HEK293 (cell line): ENCODE results near the gene FHL2.

ENCODE experiments used
- CTCF ChIA-PET: fragments of 350-600 bp; formaldehyde crosslinking; extraction: SDS; loops from one replicate; lab custom pipeline; 2021; ENCODE audit warnings: antibody characterized with exemption; lab: Yijun Ruan, JAX
- POLR2A ChIA-PET: fragments of 300-600 bp; formaldehyde crosslinking; extraction: SDS; loops from one replicate; lab custom pipeline; 2020; ENCODE audit warnings: antibody characterized with exemption, inconsistent platforms; lab: Yijun Ruan, JAX
- H3K27ac ChIP-seq: fragments of 200-500 bp; sonication (Bioruptor generic); 2 replicates; pipeline ENCODE4 v1.5.1; 2014; ENCODE audit warnings: low read depth, low read length, control low read depth, inconsistent platforms; ENCODE audit errors: extremely low read depth
- H3K36me3 ChIP-seq, 2 experiments: fragments of 200-500 bp in 1 of 2; sonication (Bioruptor generic) in 1 of 2; 1 replicate in 1 of 2; 2 replicates in 1 of 2; pipeline ENCODE4 v1.5.1; 2014 to 2017; ENCODE audit warnings: inconsistent platforms in 2 of 2, low read length in 2 of 2; ENCODE audit not compliant: control insufficient read depth in 2 of 2, insufficient read depth in 1 of 2
- H3K4me1 ChIP-seq: fragments of 200-500 bp; sonication (Bioruptor generic); 2 replicates; pipeline ENCODE4 v1.5.1; 2014; ENCODE audit warnings: mild to moderate bottlenecking, low read length, inconsistent platforms; ENCODE audit not compliant: control insufficient read depth, insufficient read depth
- H3K4me3 ChIP-seq: 2 replicates; pipeline ENCODE4 v1.5.1; 2011; ENCODE audit warnings: low read depth, mild to moderate bottlenecking, control low read depth, low read length, moderate library complexity
- H3K9me3 ChIP-seq: fragments of 200-500 bp; sonication (Bioruptor generic); 2 replicates; pipeline ENCODE4 v1.5.1; 2014; ENCODE audit warnings: low read depth, low read length, inconsistent platforms; ENCODE audit not compliant: control insufficient read depth, insufficient read depth
- BCL11B ChIP-seq: fragments of 450-650 bp; formaldehyde crosslinking; IDR thresholded peaks from 2 replicates; pipeline ENCODE4 v1.5.1; 2016; ENCODE audit warnings: low read depth, missing biosample characterization, missing genetic modification characterization
- EGR2 ChIP-seq: fragments of 450-650 bp; formaldehyde crosslinking; IDR thresholded peaks from 2 replicates; pipeline ENCODE4 v1.5.1; 2016; ENCODE audit warnings: low read depth, missing biosample characterization, missing genetic modification characterization
- HOXA7 ChIP-seq: sonication (generic); formaldehyde crosslinking; IDR thresholded peaks from 2 replicates; pipeline ENCODE4 v1.8.1; 2022; ENCODE audit warnings: missing genetic modification reagents, borderline replicate concordance
- KLF1 ChIP-seq: fragments of 450-650 bp; formaldehyde crosslinking; IDR thresholded peaks from 2 replicates; pipeline ENCODE4 v1.5.1; 2016; ENCODE audit warnings: missing biosample characterization, missing genetic modification characterization
- SCRT1 ChIP-seq: fragments of 450-650 bp; formaldehyde crosslinking; IDR thresholded peaks from 2 replicates; pipeline ENCODE4 v1.5.1; 2016; ENCODE audit warnings: missing biosample characterization, missing genetic modification characterization, borderline replicate concordance
- ZFP69B ChIP-seq: fragments of 450-650 bp; formaldehyde crosslinking; IDR thresholded peaks from 2 replicates; pipeline ENCODE4 v1.5.1; 2016; ENCODE audit warnings: missing biosample characterization, missing genetic modification characterization
- ZNF112 ChIP-seq: fragments of 450-650 bp; formaldehyde crosslinking; IDR thresholded peaks from 2 replicates; pipeline ENCODE4 v1.5.0; 2017; ENCODE audit warnings: missing biosample characterization, missing genetic modification characterization
- ZNF133 ChIP-seq: fragments of 450-650 bp; formaldehyde crosslinking; IDR thresholded peaks from 2 replicates; pipeline ENCODE4 v1.5.1; 2016; ENCODE audit warnings: missing biosample characterization, missing genetic modification characterization
- ZNF24 ChIP-seq: fragments of 450-650 bp; formaldehyde crosslinking; IDR thresholded peaks from 2 replicates; pipeline ENCODE4 v1.5.1; 2016; ENCODE audit warnings: missing biosample characterization, missing genetic modification characterization
- ZNF350 ChIP-seq: fragments of 450-650 bp; formaldehyde crosslinking; IDR thresholded peaks from 2 replicates; pipeline ENCODE4 v1.5.0; 2017; ENCODE audit warnings: missing biosample characterization, mild to moderate bottlenecking, missing genetic modification characterization
- ZNF404 ChIP-seq: fragments of 450-650 bp; formaldehyde crosslinking; IDR thresholded peaks from 2 replicates; pipeline ENCODE4 v1.5.1; 2017; ENCODE audit warnings: missing biosample characterization, missing genetic modification characterization
- ZNF473 ChIP-seq: fragments of 450-650 bp; formaldehyde crosslinking; IDR thresholded peaks from 2 replicates; pipeline ENCODE4 v1.5.1; 2017; ENCODE audit warnings: missing biosample characterization, missing genetic modification characterization
- ZNF510 ChIP-seq: fragments of 450-650 bp; formaldehyde crosslinking; IDR thresholded peaks from 2 replicates; pipeline ENCODE4 v1.5.1; 2018; ENCODE audit warnings: mild to moderate bottlenecking, missing genetic modification characterization, missing biosample characterization; ENCODE audit not compliant: insufficient replicate concordance
- ZNF529 ChIP-seq: fragments of 450-650 bp; formaldehyde crosslinking; IDR thresholded peaks from 2 replicates; pipeline ENCODE4 v1.5.1; 2017; ENCODE audit warnings: missing genetic modification characterization, missing biosample characterization; ENCODE audit not compliant: insufficient replicate concordance
- ZNF624 ChIP-seq: fragments of 450-650 bp; formaldehyde crosslinking; IDR thresholded peaks from 2 replicates; pipeline ENCODE4 v1.5.1; 2017; ENCODE audit warnings: missing biosample characterization, missing genetic modification characterization
- ZNF658 ChIP-seq: fragments of 450-650 bp; formaldehyde crosslinking; IDR thresholded peaks from 2 replicates; pipeline ENCODE4; 2016; ENCODE audit warnings: missing biosample characterization, missing genetic modification characterization
- ZNF664 ChIP-seq: fragments of 450-650 bp; formaldehyde crosslinking; IDR thresholded peaks from 2 replicates; pipeline ENCODE4 v1.5.1; 2016; ENCODE audit warnings: missing biosample characterization, missing genetic modification characterization
- ZNF670 ChIP-seq: fragments of 450-650 bp; formaldehyde crosslinking; IDR thresholded peaks from 2 replicates; pipeline ENCODE4 v1.5.1; 2016; ENCODE audit warnings: missing biosample characterization, missing genetic modification characterization, low read depth
- TF ChIP-seq, protein P1 (sequence below): fragments of 450-650 bp; formaldehyde crosslinking; IDR thresholded peaks from 2 replicates; pipeline ENCODE4 v1.5.1; 2016; ENCODE audit warnings: missing biosample characterization, missing genetic modification characterization, borderline replicate concordance
- TF ChIP-seq, protein P2 (sequence below): fragments of 450-650 bp; formaldehyde crosslinking; IDR thresholded peaks from 2 replicates; pipeline ENCODE4 v1.5.1; 2016; ENCODE audit warnings: missing biosample characterization, missing genetic modification characterization
- TF ChIP-seq, protein P3 (sequence below): fragments of 450-650 bp; formaldehyde crosslinking; IDR thresholded peaks from 2 replicates; pipeline ENCODE4 v1.5.1; 2016; ENCODE audit warnings: missing biosample characterization, missing genetic modification characterization
- TF ChIP-seq, protein P4 (sequence below): fragments of 450-650 bp; formaldehyde crosslinking; IDR thresholded peaks from 2 replicates; pipeline ENCODE4 v1.5.1; 2016; ENCODE audit warnings: missing biosample characterization, missing genetic modification characterization

Gene FHL2

DNA sequence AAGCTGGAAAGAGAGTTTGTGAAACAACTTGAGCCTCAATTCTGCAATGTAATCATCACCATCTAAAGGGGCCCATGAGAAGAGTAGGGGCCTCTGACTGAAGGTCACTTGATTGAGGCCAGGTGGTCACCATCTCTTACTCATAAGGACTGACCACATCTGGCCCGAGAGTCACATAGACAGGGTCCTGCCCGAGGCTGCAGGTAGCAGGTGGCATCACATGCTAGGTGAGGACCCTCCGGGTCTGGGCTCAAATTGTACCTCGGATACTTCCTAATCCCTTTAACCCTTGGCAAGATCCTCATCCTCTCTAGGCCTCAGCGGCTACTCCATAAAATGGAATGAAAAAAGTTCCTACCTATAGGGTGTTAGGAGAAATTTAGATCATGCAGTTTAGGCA is 16.7 kb downstream of the FHL2 start:
- Histone ChIP-seq H3K27ac (no peak overlapping the region), H3K4me3 (no peak overlapping the region), H3K9me3 (no peaks in the 10 kb centered on the region), H3K36me3 (peaks cover 10 to 62% of the 10 kb centered on the region in 2 experiments), H3K4me1 (no peaks in the 10 kb centered on the region)
- ChIA-PET CTCF (no interaction called here), POLR2A (no interaction called here)
- TF ChIP-seq ZNF24 (tag by site-specific recombination) (no peak), EGR2 (tag by site-specific recombination) (no peak)

DNA sequence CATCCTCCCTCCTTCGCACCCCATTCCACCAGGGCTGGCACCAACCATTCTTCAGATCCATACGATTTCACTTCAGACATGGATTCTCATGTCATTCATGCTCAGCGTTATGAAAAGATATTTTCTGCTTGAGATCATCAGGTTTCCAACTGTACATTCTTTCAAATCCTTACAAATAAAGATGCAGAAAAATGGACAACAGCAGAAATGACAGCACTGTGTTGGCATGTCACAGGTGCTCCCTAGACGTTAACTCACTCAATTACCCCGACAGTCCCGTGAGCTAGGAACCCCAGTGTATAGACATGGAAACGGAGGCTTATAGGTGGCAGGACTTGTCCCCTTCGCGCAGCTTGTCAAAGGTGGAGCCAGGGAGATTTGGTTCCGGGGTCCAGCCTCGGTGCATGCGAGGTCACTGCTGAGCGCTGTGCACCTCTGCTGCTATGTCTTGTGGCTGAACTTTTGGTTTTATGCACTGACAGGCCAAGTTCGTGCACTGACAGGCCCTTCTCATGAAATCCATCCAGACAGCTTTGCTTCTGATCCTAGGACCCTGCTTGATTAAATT is 17.7 kb downstream of the FHL2 start:
- Histone ChIP-seq H3K27ac (no peak overlapping the region), H3K4me1 (no peaks in the 10 kb centered on the region), H3K4me3 (no peak overlapping the region), H3K36me3 (peaks cover 11 to 69% of the 10 kb centered on the region in 2 experiments), H3K9me3 (no peaks in the 10 kb centered on the region)
- POLR2A ChIA-PET, result no interaction called here
- CTCF ChIA-PET, result no interaction called here
- no peak for TF ChIP-seq SCRT1 (tag by site-specific recombination)
- TF ChIP-seq, protein P1, sequence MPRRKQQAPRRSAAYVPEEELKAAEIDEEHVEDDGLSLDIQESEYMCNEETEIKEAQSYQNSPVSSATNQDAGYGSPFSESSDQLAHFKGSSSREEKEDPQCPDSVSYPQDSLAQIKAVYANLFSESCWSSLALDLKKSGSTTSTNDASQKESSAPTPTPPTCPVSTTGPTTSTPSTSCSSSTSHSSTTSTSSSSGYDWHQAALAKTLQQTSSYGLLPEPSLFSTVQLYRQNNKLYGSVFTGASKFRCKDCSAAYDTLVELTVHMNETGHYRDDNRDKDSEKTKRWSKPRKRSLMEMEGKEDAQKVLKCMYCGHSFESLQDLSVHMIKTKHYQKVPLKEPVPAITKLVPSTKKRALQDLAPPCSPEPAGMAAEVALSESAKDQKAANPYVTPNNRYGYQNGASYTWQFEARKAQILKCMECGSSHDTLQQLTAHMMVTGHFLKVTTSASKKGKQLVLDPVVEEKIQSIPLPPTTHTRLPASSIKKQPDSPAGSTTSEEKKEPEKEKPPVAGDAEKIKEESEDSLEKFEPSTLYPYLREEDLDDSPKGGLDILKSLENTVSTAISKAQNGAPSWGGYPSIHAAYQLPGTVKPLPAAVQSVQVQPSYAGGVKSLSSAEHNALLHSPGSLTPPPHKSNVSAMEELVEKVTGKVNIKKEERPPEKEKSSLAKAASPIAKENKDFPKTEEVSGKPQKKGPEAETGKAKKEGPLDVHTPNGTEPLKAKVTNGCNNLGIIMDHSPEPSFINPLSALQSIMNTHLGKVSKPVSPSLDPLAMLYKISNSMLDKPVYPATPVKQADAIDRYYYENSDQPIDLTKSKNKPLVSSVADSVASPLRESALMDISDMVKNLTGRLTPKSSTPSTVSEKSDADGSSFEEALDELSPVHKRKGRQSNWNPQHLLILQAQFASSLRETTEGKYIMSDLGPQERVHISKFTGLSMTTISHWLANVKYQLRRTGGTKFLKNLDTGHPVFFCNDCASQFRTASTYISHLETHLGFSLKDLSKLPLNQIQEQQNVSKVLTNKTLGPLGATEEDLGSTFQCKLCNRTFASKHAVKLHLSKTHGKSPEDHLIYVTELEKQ (tag by site-specific recombination), result no peak
- TF ChIP-seq ZNF133 (tag by site-specific recombination), result no peak
- no peak for TF ChIP-seq ZNF658 (tag by site-specific recombination)
- TF ChIP-seq, protein P2, sequence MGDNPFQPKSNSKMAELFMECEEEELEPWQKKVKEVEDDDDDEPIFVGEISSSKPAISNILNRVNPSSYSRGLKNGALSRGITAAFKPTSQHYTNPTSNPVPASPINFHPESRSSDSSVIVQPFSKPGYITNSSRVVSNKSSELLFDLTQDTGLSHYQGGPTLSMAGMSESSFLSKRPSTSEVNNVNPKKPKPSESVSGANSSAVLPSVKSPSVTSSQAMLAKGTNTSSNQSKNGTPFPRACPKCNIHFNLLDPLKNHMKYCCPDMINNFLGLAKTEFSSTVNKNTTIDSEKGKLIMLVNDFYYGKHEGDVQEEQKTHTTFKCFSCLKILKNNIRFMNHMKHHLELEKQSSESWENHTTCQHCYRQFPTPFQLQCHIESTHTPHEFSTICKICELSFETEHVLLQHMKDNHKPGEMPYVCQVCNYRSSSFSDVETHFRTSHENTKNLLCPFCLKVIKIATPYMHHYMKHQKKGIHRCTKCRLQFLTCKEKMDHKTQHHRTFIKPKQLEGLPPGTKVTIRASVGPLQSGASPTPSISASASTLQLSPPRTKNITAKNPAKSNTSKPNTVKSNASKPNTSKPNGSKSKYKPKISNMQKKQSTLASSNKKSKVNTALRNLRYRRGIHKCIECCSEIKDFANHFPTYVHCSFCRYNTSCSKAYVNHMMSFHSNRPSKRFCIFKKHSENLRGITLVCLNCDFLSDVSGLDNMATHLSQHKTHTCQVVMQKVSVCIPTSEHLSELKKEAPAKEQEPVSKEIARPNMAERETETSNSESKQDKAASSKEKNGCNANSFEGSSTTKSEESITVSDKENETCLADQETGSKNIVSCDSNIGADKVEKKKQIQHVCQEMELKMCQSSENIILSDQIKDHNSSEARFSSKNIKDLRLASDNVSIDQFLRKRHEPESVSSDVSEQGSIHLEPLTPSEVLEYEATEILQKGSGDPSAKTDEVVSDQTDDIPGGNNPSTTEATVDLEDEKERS (tag by site-specific recombination), result no peak
- no peak for TF ChIP-seq ZNF670 (tag by site-specific recombination)
- no peak for TF ChIP-seq BCL11B (tag by site-specific recombination)
- no peak for TF ChIP-seq ZNF473 (tag by site-specific recombination)
- TF ChIP-seq, protein P3, sequence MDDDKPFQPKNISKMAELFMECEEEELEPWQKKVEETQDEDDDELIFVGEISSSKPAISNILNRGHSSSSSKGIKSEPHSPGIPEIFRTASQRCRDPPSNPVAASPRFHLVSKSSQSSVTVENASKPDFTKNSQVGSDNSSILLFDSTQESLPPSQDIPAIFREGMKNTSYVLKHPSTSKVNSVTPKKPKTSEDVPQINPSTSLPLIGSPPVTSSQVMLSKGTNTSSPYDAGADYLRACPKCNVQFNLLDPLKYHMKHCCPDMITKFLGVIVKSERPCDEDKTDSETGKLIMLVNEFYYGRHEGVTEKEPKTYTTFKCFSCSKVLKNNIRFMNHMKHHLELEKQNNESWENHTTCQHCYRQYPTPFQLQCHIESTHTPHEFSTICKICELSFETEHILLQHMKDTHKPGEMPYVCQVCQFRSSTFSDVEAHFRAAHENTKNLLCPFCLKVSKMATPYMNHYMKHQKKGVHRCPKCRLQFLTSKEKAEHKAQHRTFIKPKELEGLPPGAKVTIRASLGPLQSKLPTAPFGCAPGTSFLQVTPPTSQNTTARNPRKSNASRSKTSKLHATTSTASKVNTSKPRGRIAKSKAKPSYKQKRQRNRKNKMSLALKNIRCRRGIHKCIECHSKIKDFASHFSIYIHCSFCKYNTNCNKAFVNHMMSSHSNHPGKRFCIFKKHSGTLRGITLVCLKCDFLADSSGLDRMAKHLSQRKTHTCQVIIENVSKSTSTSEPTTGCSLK (tag by site-specific recombination), result no peak
- no peak for TF ChIP-seq HOXA7 (CRISPR knock-in tag)
- no peak for TF ChIP-seq ZNF664
- TF ChIP-seq, protein P4, sequence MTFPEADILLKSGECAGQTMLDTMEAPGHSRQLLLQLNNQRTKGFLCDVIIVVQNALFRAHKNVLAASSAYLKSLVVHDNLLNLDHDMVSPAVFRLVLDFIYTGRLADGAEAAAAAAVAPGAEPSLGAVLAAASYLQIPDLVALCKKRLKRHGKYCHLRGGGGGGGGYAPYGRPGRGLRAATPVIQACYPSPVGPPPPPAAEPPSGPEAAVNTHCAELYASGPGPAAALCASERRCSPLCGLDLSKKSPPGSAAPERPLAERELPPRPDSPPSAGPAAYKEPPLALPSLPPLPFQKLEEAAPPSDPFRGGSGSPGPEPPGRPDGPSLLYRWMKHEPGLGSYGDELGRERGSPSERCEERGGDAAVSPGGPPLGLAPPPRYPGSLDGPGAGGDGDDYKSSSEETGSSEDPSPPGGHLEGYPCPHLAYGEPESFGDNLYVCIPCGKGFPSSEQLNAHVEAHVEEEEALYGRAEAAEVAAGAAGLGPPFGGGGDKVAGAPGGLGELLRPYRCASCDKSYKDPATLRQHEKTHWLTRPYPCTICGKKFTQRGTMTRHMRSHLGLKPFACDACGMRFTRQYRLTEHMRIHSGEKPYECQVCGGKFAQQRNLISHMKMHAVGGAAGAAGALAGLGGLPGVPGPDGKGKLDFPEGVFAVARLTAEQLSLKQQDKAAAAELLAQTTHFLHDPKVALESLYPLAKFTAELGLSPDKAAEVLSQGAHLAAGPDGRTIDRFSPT (tag by site-specific recombination), result no peak
- no peak for TF ChIP-seq ZNF404
- no peak for TF ChIP-seq ZNF529 (tag by site-specific recombination)
- TF ChIP-seq ZNF112, result no peak
- TF ChIP-seq ZFP69B (tag by site-specific recombination), result no peak
- no peak for TF ChIP-seq KLF1
- TF ChIP-seq ZNF510 (tag by site-specific recombination), result no peak
- no peak for TF ChIP-seq ZNF624 (tag by site-specific recombination)
- TF ChIP-seq ZNF350, result no peak
